G401 (cell line): ENCODE measurements around the gene MYH6. TPM values are rescaled to one million over a fixed set of nuclear protein-coding genes. Genes with fewer than 3 reads are reported as not detected.
"Not testable (repeated sequence)": the region's sequence is repeated elsewhere in the genome, so short reads cannot be mapped to it uniquely, and the experiment has no call there.

Source experiments
- DNase-seq: peaks from one replicate; pipeline ENCODE4 v3.0.0-alpha.2; 2015; ENCODE audit warnings: low spot score
- in situ Hi-C: cut with HindIII; loops from 2 replicates; pipeline ENCODE4 v1.10.0; 2016; ENCODE audit warnings: low sequenced_read_pairs, mixed read lengths
- total RNA-seq: library from RNA; depleted of rRNA; stranded (reverse); fragments of >200 nt; shearing (Covaris generic); gene quantifications from 2 replicates; pipeline ENCODE4 v1.2.3, GENCODE V29; 2014

The MYH6 gene
- total RNA-seq, 1 experiment from 2014 or later = not detected

GRCh38 chr14:23418021-23418420 lies 9.9 kb upstream of the MYH6 start:
- in situ Hi-C loops = no loop called here

GRCh38 chr14:23417269-23417668 lies 9.2 kb upstream of the MYH6 start:
- DNase-seq, in situ Hi-C loops: not testable (repeated sequence)

More at GRCh38 chr14:23418021-23418420, 9.9 kb upstream of the MYH6 start:
- no peak for DNase-seq

GRCh38 chr14:23416801-23417200 lies 8.7 kb upstream of the MYH6 start:
- in situ Hi-C loops = no loop called here
- no peak for DNase-seq

DNA sequence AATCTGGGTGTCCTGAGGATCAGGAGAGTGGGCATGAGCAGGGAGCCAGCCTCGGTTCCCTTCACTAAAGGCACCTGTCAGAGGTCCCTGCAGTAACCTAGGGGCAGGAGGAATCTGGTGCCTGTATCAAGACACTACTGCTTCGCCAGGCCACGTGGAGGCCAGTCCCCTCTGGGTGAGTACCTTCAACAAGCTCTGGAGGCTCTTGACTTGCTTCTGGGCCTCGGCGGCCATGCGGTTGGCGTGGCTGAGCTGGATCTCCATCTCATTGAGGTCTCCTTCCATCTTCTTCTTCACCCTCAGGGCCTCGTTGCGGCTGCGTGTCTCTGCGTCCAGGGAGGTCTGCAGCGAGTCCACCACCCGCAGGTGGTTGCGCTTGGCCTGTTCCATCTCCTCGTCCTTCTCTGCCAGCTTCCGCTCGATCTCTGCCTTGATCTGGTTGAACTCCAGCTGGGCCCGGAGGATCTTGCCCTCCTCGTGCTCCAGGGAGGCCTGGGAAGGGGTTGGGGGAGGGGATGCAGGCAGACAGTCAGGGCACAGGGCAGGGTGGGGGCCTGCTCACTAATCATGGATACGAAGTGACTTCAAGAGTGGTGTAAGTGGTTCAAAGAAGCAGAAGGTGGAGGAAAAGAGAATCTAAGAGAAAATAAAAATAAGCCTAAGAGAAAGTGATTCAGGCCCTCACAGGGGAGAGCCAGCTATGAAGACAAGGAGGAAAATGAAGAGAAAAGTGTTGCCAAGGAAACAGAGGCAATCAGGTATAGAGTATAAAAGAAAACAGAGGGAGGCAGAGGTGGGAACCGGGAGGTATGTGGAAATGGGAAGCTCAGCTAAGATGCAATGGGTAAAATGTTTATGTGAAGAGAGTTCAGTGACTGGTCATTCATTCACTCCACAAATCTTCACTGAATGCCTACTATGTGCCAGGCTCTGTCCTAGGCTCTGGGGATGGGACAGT lies 8.0 kb upstream of the MYH6 start:
- in situ Hi-C loops = no loop called here
- DNase-seq = no peak

GRCh38 chr14:23414906-23415820 lies 7.1 kb upstream of the MYH6 start:
- in situ Hi-C loops = no loop called here
- no peak for DNase-seq

- DNase-seq = no peak
- in situ Hi-C loops = no loop called here
These were observed 6.2 kb upstream of the MYH6 start for GRCh38 chr14:23414254-23414653.

GRCh38 chr14:23413681-23414080 lies 5.6 kb upstream of the MYH6 start:
- no peak for DNase-seq
- in situ Hi-C loops = no loop called here

DNA sequence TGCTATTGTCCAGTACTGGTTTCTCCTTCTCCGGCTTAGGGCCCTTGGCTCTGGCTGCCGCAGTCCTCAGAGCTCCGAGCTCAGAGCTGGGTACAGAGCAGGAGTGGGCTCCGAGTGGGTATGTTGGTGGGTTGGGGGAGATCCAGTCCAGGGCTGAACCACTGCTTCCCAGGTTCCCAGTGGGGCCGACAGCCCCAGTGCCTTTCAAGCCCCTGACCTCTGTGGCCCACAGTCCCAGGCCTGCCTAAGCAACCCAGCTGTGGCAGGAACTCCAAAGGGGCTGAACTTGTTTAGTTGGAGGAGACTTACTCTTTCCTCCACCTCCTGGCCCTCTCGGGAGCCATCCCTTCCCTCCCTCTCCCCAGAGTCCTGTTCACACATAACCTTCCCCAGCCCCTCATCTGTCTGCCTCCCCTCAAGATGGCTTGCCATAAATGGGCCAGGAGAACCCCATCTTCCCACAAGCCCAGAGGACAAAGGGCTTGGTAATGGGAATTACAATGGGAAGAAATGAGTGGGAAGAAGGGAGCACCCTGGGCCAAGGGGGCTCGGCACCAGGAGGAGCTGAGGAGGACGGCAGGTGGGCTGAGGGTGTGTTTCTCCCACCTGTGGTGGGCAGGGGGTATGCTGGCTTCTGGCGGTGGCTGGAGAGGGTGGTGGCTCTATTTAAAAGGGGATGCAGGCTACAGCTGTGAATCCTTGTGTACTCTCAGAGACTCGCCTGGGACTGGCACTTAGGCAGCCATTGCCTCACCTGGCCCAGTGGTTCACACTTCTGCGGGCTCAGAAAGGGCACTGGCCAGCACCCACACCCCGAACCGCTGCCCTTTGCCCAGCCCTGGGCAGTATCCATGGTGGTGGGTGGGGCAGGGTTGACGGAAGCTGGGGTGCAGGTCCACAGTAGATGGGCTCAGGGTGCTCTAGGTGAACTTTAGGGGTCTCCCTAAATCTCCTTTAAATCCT lies 3.8 kb upstream of the MYH6 start:
- in situ Hi-C loops = no loop called here
- no peak for DNase-seq

GRCh38 chr14:23409966-23410635 lies 2.0 kb upstream of the MYH6 start:
- in situ Hi-C loops = no loop called here

GRCh38 chr14:23409475-23409874 lies 1.4 kb upstream of the MYH6 start:
- in situ Hi-C loops = no loop called here
- DNase-seq = no peak

More at GRCh38 chr14:23409966-23410635, 2.0 kb upstream of the MYH6 start:
- no peak for DNase-seq

GRCh38 chr14:23408307-23408630 lies 196 bp upstream of the MYH6 start:
- in situ Hi-C loops = no loop called here
- DNase-seq = no peak

GRCh38 chr14:23406725-23407355 lies 1.2 kb downstream of the MYH6 start:
- DNase-seq = no peak
- in situ Hi-C loops = no loop called here

DNA sequence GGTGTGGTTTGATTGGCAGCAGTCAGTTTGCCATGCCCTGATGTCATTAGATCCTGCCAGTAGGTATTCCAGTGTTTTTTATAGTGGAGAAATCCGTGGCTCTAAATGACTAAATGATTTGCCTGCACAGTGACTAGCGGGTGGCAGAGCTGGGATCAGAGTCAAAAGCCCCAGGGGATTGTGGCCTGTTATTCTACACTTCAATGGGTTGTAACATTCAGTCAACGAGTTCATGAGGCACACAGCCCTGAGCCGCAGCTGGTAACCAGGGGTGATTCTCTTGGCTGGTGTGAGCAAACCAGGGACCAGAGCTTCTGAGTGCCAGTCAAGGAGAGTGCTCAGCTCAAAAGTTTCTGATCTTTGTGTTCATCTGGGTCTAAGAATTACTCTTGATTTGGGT lies 1.8 kb downstream of the MYH6 start:
- DNase-seq = peak; percentile 11
- in situ Hi-C loops = no loop called here

DNA sequence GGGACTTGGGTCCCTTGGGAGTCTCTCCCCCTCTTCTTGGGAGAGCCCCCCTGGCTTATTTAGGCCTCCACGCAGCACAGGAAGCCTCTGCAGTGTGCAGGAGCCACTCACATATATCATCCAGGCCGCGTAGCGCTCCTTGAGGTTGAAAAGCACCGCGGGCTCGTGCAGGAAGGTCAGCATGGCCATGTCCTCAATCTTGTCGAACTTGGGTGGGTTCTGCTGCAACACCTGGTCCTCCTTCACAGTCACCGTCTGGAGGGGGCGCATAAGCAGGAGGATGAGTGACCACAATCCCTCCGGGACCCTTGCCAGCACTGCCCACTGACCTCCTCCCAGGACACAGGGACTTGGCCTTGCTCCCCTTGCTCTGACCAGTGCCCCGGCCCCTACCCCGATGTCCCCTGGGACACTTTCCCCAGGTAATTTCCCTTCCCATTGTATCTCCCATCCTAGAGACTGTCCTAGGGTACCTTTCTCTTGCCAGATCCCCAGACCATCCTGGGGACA lies 2.5 kb downstream of the MYH6 start:
- in situ Hi-C loops = no loop called here
- DNase-seq = no peak

- in situ Hi-C loops = no loop called here
- DNase-seq = no peak
These were observed 3.0 kb downstream of the MYH6 start for GRCh38 chr14:23405096-23405495.

DNA sequence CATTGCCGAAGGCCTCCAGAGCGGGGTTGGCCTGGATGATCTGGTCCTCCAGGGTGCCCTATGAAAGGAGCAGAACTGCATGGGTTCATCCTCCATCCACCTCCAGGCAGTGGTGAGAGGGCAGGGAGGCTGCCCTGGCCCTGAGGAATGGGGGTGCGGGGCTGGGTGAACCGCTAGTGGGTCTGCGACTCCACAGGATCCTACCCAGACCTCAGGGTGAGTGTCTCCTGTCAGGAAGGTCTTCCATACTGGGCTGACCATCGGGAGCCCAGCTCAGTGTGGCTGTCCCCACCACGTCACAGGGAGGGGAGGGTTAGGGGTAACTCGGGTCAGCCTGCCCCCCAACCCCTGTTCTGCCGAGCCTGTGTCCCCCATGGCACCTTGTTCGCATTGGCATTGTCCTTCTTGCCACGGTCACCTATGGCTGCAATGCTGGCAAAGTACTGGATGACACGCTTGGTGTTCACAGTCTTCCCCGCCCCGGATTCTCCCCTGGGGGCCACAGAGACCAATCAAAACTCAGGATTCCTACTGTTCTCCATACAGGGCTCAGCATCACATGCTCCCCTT lies 3.7 kb downstream of the MYH6 start:
- DNase-seq = no peak
- in situ Hi-C loops = no loop called here

GRCh38 chr14:23403908-23404307 lies 4.2 kb downstream of the MYH6 start:
- in situ Hi-C loops = no loop called here
- DNase-seq = no peak

- in situ Hi-C loops = no loop called here
These were observed 5.0 kb downstream of the MYH6 start for GRCh38 chr14:23403139-23403438.

More at GRCh38 chr14:23403139-23403438, 5.0 kb downstream of the MYH6 start:
- no peak for DNase-seq
